IMR-90 (cell line): ENCODE measurements around the gene NIPA2. TPM values are rescaled to one million over a fixed set of nuclear protein-coding genes. Genes with fewer than 3 reads are reported as not detected.

Experiments used
- ATAC-seq: fragments of 200-7000 bp; cut with Tn5 transposase; 2 replicates; pipeline ENCODE4 v1.9.1; 2020; ENCODE audit warnings: low read depth, mild to moderate bottlenecking, moderate library complexity
- BruUV-seq: library from RNA; stranded (reverse); fragments of 400-500 nt; replicated peaks from 2 replicates; lab custom pipeline; 2021; lab: Mats Ljungman, UMichigan
- CTCF ChIA-PET: fragments of 300-600 bp; formaldehyde crosslinking; extraction: SDS; loops from one replicate; lab custom pipeline; 2021; ENCODE audit warnings: antibody characterized with exemption; lab: Yijun Ruan, JAX
- POLR2A ChIA-PET: fragments of 300-600 bp; sonication (Branson Sonifier 250); formaldehyde crosslinking; loops from one replicate; lab custom pipeline; 2022; ENCODE audit warnings: antibody characterized with exemption; ENCODE audit not compliant: unreplicated experiment; lab: Charles Lee
- DNase-seq: peaks from one replicate; pipeline ENCODE4 v3.0.0; 2013
- H2AFZ ChIP-seq: replicated peaks from 2 replicates; pipeline ENCODE3; 2013; ENCODE audit warnings: low read length, mild to moderate bottlenecking; ENCODE audit not compliant: poor library complexity
- H2AK5ac ChIP-seq: 2 replicates; pipeline ENCODE4 v1.6.1; 2013; ENCODE audit warnings: low read depth, low read length, inconsistent platforms
- H2AK9ac ChIP-seq: replicated peaks from 2 replicates; pipeline ENCODE3; 2013; ENCODE audit warnings: mild to moderate bottlenecking, low read depth, low read length, moderate library complexity; ENCODE audit not compliant: poor library complexity
- H2BK120ac ChIP-seq: 2 replicates; pipeline ENCODE4 v1.6.1; 2013; ENCODE audit warnings: low read depth, low read length, inconsistent platforms
- H2BK15ac ChIP-seq: 3 replicates; pipeline ENCODE4 v1.6.1; 2013; ENCODE audit warnings: low read depth, low read length, inconsistent platforms
- H2BK20ac ChIP-seq: 2 replicates; pipeline ENCODE4 v1.6.1; 2013; ENCODE audit warnings: low read depth, mild to moderate bottlenecking, inconsistent platforms, low read length, moderate library complexity
- H2BK5ac ChIP-seq: 2 replicates; pipeline ENCODE4 v1.6.1; 2013; ENCODE audit warnings: mild to moderate bottlenecking, low read depth, low read length, inconsistent platforms; ENCODE audit not compliant: poor library complexity, severe bottlenecking
- H3K14ac ChIP-seq: replicated peaks from 2 replicates; pipeline ENCODE4 v1.6.1; 2013; ENCODE audit warnings: low read depth, low read length, inconsistent platforms
- H3K18ac ChIP-seq: 2 replicates; pipeline ENCODE4 v1.6.1; 2013; ENCODE audit warnings: low read depth, low read length, control low read depth
- H3K23ac ChIP-seq: 2 replicates; pipeline ENCODE4 v1.6.1; 2013; ENCODE audit warnings: low read depth, low read length, inconsistent platforms
- H3K27ac ChIP-seq: 2 replicates; pipeline ENCODE4 v1.5.1; 2013; ENCODE audit warnings: mild to moderate bottlenecking, control low read depth, low read length; ENCODE audit not compliant: insufficient read depth
- H3K27me3 ChIP-seq: 2 replicates; pipeline ENCODE4 v1.6.1; 2013; ENCODE audit warnings: low read length; ENCODE audit not compliant: control insufficient read depth, insufficient read depth
- H3K36me3 ChIP-seq: 2 replicates; pipeline ENCODE4 v1.6.1; 2013; ENCODE audit warnings: low read length, mixed read lengths; ENCODE audit not compliant: control insufficient read depth, insufficient read depth
- H3K4ac ChIP-seq: 2 replicates; pipeline ENCODE4 v1.6.1; 2013; ENCODE audit warnings: low read depth, low read length, inconsistent platforms
- H3K4me1 ChIP-seq: 2 replicates; pipeline ENCODE4 v1.6.1; 2013; ENCODE audit warnings: low read length, mixed read lengths; ENCODE audit not compliant: control insufficient read depth, insufficient read depth
- H3K4me2 ChIP-seq: 2 replicates; pipeline ENCODE4 v1.6.1; 2013; ENCODE audit warnings: low read depth, mild to moderate bottlenecking, control low read depth, low read length, moderate library complexity
- H3K4me3 ChIP-seq: 2 replicates; pipeline ENCODE4 v1.5.1; 2013; ENCODE audit warnings: low read depth, mild to moderate bottlenecking, control low read depth, low read length, moderate library complexity; ENCODE audit not compliant: insufficient read depth
- H3K56ac ChIP-seq: 2 replicates; pipeline ENCODE4 v1.6.1; 2013; ENCODE audit warnings: low read length, inconsistent platforms; ENCODE audit not compliant: insufficient read depth; ENCODE audit errors: extremely low read depth
- H3K79me1 ChIP-seq, 2 experiments: 2 replicates each; pipeline ENCODE4 v1.6.1; 2013; ENCODE audit warnings: low read length in 2 of 2, inconsistent platforms in 1 of 2, low read depth in 1 of 2
- H3K9ac ChIP-seq: 2 replicates; pipeline ENCODE4 v1.6.1; 2013; ENCODE audit warnings: low read depth, low read length, control low read depth
- H3K9me1 ChIP-seq: 2 replicates; pipeline ENCODE4 v1.6.1; 2013; ENCODE audit warnings: low read length, inconsistent platforms; ENCODE audit not compliant: insufficient read depth
- H3K9me3 ChIP-seq: 2 replicates; pipeline ENCODE4 v1.6.1; 2013; ENCODE audit warnings: low read length; ENCODE audit not compliant: control insufficient read depth, insufficient read depth
- H4K20me1 ChIP-seq: 2 replicates; pipeline ENCODE4 v1.6.1; 2013; ENCODE audit warnings: low read length, inconsistent platforms; ENCODE audit not compliant: insufficient read depth
- H4K5ac ChIP-seq: 2 replicates; pipeline ENCODE4 v1.6.1; 2013; ENCODE audit warnings: mild to moderate bottlenecking, low read depth, low read length, control low read depth
- H4K8ac ChIP-seq, 2 experiments: 2 replicates each; pipeline ENCODE4 v1.6.1; 2013; ENCODE audit warnings: low read depth in 2 of 2, low read length in 2 of 2, control low read depth in 1 of 2, inconsistent platforms in 1 of 2
- H4K91ac ChIP-seq: 2 replicates; pipeline ENCODE4 v1.6.1; 2013; ENCODE audit warnings: low read depth, low read length, inconsistent platforms; ENCODE audit not compliant: insufficient read depth
- BHLHE40 ChIP-seq: fragments of 150-350 bp; IDR thresholded peaks from 2 replicates; pipeline ENCODE4 v1.6.1; 2016; ENCODE audit warnings: mild to moderate bottlenecking, low read depth, low read length
- CEBPB ChIP-seq: IDR thresholded peaks from 2 replicates; pipeline ENCODE4 v1.6.1; 2012; ENCODE audit warnings: low read depth, low read length, improper control_type of control experiment
- CHD1 ChIP-seq: IDR thresholded peaks from 2 replicates; pipeline ENCODE4 v1.6.1; 2012; ENCODE audit warnings: low read depth, low read length, improper control_type of control experiment
- ELK1 ChIP-seq: fragments of 150-350 bp; IDR thresholded peaks from 2 replicates; pipeline ENCODE4 v1.6.1; 2016; ENCODE audit warnings: low read depth, mild to moderate bottlenecking, low read length, moderate library complexity, borderline replicate concordance
- FOS ChIP-seq: fragments of 150-350 bp; IDR thresholded peaks from 2 replicates; pipeline ENCODE4 v1.6.1; 2016; ENCODE audit warnings: low read depth, low read length
- MAFK ChIP-seq: IDR thresholded peaks from 2 replicates; pipeline ENCODE4 v1.6.1; 2012; ENCODE audit warnings: low read depth, low read length, improper control_type of control experiment
- MAZ ChIP-seq: IDR thresholded peaks from 2 replicates; pipeline ENCODE4 v1.6.1; 2012; ENCODE audit warnings: low read depth, mild to moderate bottlenecking, low read length, improper control_type of control experiment, moderate library complexity, borderline replicate concordance
- MXI1 ChIP-seq: IDR thresholded peaks from 2 replicates; pipeline ENCODE4 v1.6.1; 2012; ENCODE audit warnings: low read depth, mild to moderate bottlenecking, low read length, moderate library complexity, borderline replicate concordance
- NFE2L2 ChIP-seq: fragments of 150-350 bp; IDR thresholded peaks from 2 replicates; pipeline ENCODE4 v1.6.1; 2016; ENCODE audit warnings: low read depth, mild to moderate bottlenecking, low read length
- POLR2A ChIP-seq: IDR thresholded peaks from 2 replicates; pipeline ENCODE4 v1.6.1; 2012; ENCODE audit warnings: mild to moderate bottlenecking, low read depth, low read length
- RAD21 ChIP-seq: IDR thresholded peaks from 2 replicates; pipeline ENCODE4 v1.6.1; 2012; ENCODE audit warnings: low read length, improper control_type of control experiment
- RCOR1 ChIP-seq: IDR thresholded peaks from 2 replicates; pipeline ENCODE4 v1.6.1; 2012; ENCODE audit warnings: mild to moderate bottlenecking, low read length, improper control_type of control experiment; ENCODE audit not compliant: insufficient replicate concordance
- RFX5 ChIP-seq: IDR thresholded peaks from 2 replicates; pipeline ENCODE4 v1.8.0; 2012; ENCODE audit warnings: low read depth, mild to moderate bottlenecking, low read length, moderate library complexity
- SMC3 ChIP-seq: fragments of 150-350 bp; IDR thresholded peaks from 2 replicates; pipeline ENCODE4 v1.6.1; 2016; ENCODE audit warnings: low read depth, mild to moderate bottlenecking, antibody characterized with exemption, low read length, moderate library complexity
- USF2 ChIP-seq: fragments of 150-350 bp; IDR thresholded peaks from 2 replicates; pipeline ENCODE4 v1.6.1; 2017; ENCODE audit warnings: mild to moderate bottlenecking, antibody characterized with exemption, low read length, low read depth
- WGBS, 2 experiments: methylation state at CpG; one replicate each; pipeline versions ENCODE4 v1.1.5 to v1.1.7; 2013; ENCODE audit warnings: missing lambda C conversion rate in 2 of 2; ENCODE audit not compliant: insufficient read length in 1 of 2; ENCODE audit errors: extremely low coverage in 2 of 2; 5-methylcytosine and 5-hydroxymethylcytosine counted together
- dilution Hi-C: fragments of 300-500 bp; cut with HindIII; formaldehyde crosslinking; loops from one replicate; pipeline ENCODE4 v1.14.3; 2018; ENCODE audit warnings: low sequenced_read_pairs; ENCODE audit not compliant: unreplicated experiment
- in situ Hi-C: fragments of 300-500 bp; cut with MboI; formaldehyde crosslinking; loops from 3 replicates; pipeline ENCODE4 v1.14.3; 2019; ENCODE audit warnings: low sequenced_read_pairs, inconsistent platforms, mixed read lengths
- intact Hi-C: fragments of 100-400 bp; cut with micrococcal nuclease; formaldehyde crosslinking; loops from 2 replicates; pipeline ENCODE4 v1.10.0; 2022
- polyA plus RNA-seq, 3 experiments: library from polyadenylated mRNA; depleted of rRNA; stranded (reverse); fragments of >200 nt; gene quantifications; 2 replicates each; pipeline ENCODE4 v1.2.3, GENCODE V29; 2012; ENCODE audit warnings: low replicate concordance in 1 of 3
- total RNA-seq: library from RNA; depleted of rRNA; stranded (reverse); fragments of >200 nt; gene quantifications from 2 replicates; pipeline ENCODE4 v1.2.3, GENCODE V29; 2012
- TF ChIP-seq, protein P1 (sequence below): conservative IDR thresholded peaks from 2 replicates; pipeline ENCODE4 v1.5.1; 2012; ENCODE audit warnings: mild to moderate bottlenecking, low read depth, low read length, improper control_type of control experiment

NIPA2 gene
- total and polyA plus RNA-seq, 2 of the 4 experiments (the other 2 are of a cell fraction) = 33.0 to 38.0 TPM

GRCh38 chr15:22917556-22917955 lies 79.1 kb downstream of the NIPA2 start:
- Histone ChIP-seq H4K5ac (no peak overlapping the region), H3K14ac (no peak overlapping the region), H3K36me3 (peaks cover 52% of the 10 kb centered on the region), H3K18ac (no peak overlapping the region), H2BK120ac (no peak overlapping the region), H4K8ac (no peak overlapping the region), H4K20me1 (no peaks in the 10 kb centered on the region), H2BK5ac (no peak overlapping the region), H3K79me1 (peaks cover 0 to 30% of the 10 kb centered on the region in 2 experiments; a peak in 3 of 4 replicates), H3K4me3 (no peak overlapping the region), H3K9ac (no peak overlapping the region), H3K4me1 (no peaks in the 10 kb centered on the region), H2AFZ (no peak overlapping the region), H2BK15ac (no peak overlapping the region), H2AK5ac (no peak overlapping the region), H3K27me3 (no peaks in the 10 kb centered on the region), H3K4ac (no peak overlapping the region), H3K27ac (no peak overlapping the region), H3K4me2 (no peak overlapping the region), H2AK9ac (no peak overlapping the region), H4K91ac (no peak overlapping the region), H3K56ac (no peak overlapping the region), H3K9me1 (peaks cover 8% of the 10 kb centered on the region), H2BK20ac (no peak overlapping the region), H3K23ac (no peak overlapping the region), H3K9me3 (no peaks in the 10 kb centered on the region)
- CTCF ChIA-PET = no interaction called here
- TF ChIP-seq RAD21 (no peak), FOS (no peak), NFE2L2 (no peak), CEBPB (no peak), RFX5 (no peak), SMC3 (no peak), POLR2A (no peak), MXI1 (no peak), ELK1 (no peak), MAFK (no peak), CHD1 (no peak), RCOR1 (no peak), BHLHE40 (no peak), USF2 (no peak), MAZ (no peak)
- TF ChIP-seq, protein P1, sequence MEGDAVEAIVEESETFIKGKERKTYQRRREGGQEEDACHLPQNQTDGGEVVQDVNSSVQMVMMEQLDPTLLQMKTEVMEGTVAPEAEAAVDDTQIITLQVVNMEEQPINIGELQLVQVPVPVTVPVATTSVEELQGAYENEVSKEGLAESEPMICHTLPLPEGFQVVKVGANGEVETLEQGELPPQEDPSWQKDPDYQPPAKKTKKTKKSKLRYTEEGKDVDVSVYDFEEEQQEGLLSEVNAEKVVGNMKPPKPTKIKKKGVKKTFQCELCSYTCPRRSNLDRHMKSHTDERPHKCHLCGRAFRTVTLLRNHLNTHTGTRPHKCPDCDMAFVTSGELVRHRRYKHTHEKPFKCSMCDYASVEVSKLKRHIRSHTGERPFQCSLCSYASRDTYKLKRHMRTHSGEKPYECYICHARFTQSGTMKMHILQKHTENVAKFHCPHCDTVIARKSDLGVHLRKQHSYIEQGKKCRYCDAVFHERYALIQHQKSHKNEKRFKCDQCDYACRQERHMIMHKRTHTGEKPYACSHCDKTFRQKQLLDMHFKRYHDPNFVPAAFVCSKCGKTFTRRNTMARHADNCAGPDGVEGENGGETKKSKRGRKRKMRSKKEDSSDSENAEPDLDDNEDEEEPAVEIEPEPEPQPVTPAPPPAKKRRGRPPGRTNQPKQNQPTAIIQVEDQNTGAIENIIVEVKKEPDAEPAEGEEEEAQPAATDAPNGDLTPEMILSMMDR = no peak
- dilution Hi-C loops (no loop called here), intact Hi-C loops (loop anchor here (5.0 kb wide), 1 partner anchor 110 kb away; no protein-coding TSS in a partner anchor), in situ Hi-C loops (no loop called here)
- POLR2A ChIA-PET = no interaction called here
- WGBS, 2 experiments = 95% methylated on average over 4 of the region's 18 CpGs; no CpG with 5 or more reads in 1 of the 2 experiments
- BruUV-seq = no TSS peak
- ATAC-seq (no peak), DNase-seq (no peak)
